ENCODE data around the gene PRTG. TPM values are rescaled to one million over a fixed set of nuclear protein-coding genes. Genes with fewer than 3 reads are reported as not detected.

PRTG gene
- total RNA-seq, 4 donors from 2014 or later = 2.1 to 12.8 (median 7.7) TPM

- Histone ChIP-seq H3K27ac (no peak overlapping the region), H3K27me3 (no peaks in the 10 kb centered on the region), H3K36me3 (no peaks in the 10 kb centered on the region), H3K4me1 (no peaks in the 10 kb centered on the region), H3K4me3 (no peak overlapping the region), H3K9me3 (no peaks in the 10 kb centered on the region)
- WGBS, 2 donors = 80 to 84% methylated on average over 2 of the region's 2 CpGs
- TF ChIP-seq POLR2A (IDR thresholded peaks at IDR 0.05) = no peak
- DNase-seq (ENCODE audit: low spot score in 2 of 2) = no peak
Measured at GRCh38 chr15:55676507-55676906, 66.4 kb downstream of the PRTG start.

GRCh38 chr15:55673287-55673686 is 69.7 kb downstream of the PRTG start:
- TF ChIP-seq EP300 (IDR thresholded peaks at IDR 0.05) = no peak
- no peak for TF ChIP-seq CTCF (IDR thresholded peaks at IDR 0.05)
- TF ChIP-seq POLR2A (IDR thresholded peaks at IDR 0.05) = no peak
- no peaks in the 10 kb centered on the region for H3K4me1 ChIP-seq
- no peak overlapping the region for H3K27ac ChIP-seq
- 93 to 97% methylated on average over 10 of the region's 10 CpGs for WGBS, 2 donors
- H3K27me3 ChIP-seq = no peaks in the 10 kb centered on the region
- no peaks in the 10 kb centered on the region for H3K36me3 ChIP-seq
- no peak for DNase-seq (ENCODE audit: low spot score in 2 of 2)
- H3K4me3 ChIP-seq = no peak overlapping the region
- no peaks in the 10 kb centered on the region for H3K9me3 ChIP-seq

GRCh38 chr15:55669270-55669669 is 73.7 kb downstream of the PRTG start:
- Histone ChIP-seq H3K4me1 (no peaks in the 10 kb centered on the region), H3K27me3 (no peaks in the 10 kb centered on the region), H3K9me3 (no peaks in the 10 kb centered on the region), H3K27ac (no peak overlapping the region), H3K4me3 (no peak overlapping the region), H3K36me3 (no peaks in the 10 kb centered on the region)
- 48 to 55% methylated on average over 3 of the region's 3 CpGs for WGBS, 2 donors
- DNase-seq (ENCODE audit: low spot score in 2 of 2) = no peak
- TF ChIP-seq EP300 (IDR thresholded peaks at IDR 0.05) (no peak), POLR2A (IDR thresholded peaks at IDR 0.05) (no peak), CTCF (IDR thresholded peaks at IDR 0.05) (no peak)

- TF ChIP-seq POLR2A (IDR thresholded peaks at IDR 0.05) = no peak
- no peak for TF ChIP-seq CTCF (IDR thresholded peaks at IDR 0.05)
- TF ChIP-seq EP300 (IDR thresholded peaks at IDR 0.05) = no peak
- no peak overlapping the region for H3K4me3 ChIP-seq
- DNase-seq (ENCODE audit: low spot score in 2 of 2) = no peak
- no peaks in the 10 kb centered on the region for H3K9me3 ChIP-seq
- WGBS, 2 donors = 90 to 91% methylated on average over 4 of the region's 4 CpGs
- no peaks in the 10 kb centered on the region for H3K4me1 ChIP-seq
- no peaks in the 10 kb centered on the region for H3K27me3 ChIP-seq
- H3K27ac ChIP-seq = no peak overlapping the region
- H3K36me3 ChIP-seq = no peaks in the 10 kb centered on the region
Measured at GRCh38 chr15:55665605-55666227, 77.2 kb downstream of the PRTG start.

- no peaks in the 10 kb centered on the region for H3K4me1 ChIP-seq
- no peaks in the 10 kb centered on the region for H3K9me3 ChIP-seq
- TF ChIP-seq CTCF (IDR thresholded peaks at IDR 0.05) = no peak
- TF ChIP-seq POLR2A (IDR thresholded peaks at IDR 0.05) = no peak
- no peak for TF ChIP-seq EP300 (IDR thresholded peaks at IDR 0.05)
- H3K4me3 ChIP-seq = no peak overlapping the region
- DNase-seq (ENCODE audit: low spot score in 2 of 2) = no peak
- H3K27me3 ChIP-seq = no peaks in the 10 kb centered on the region
- no peak overlapping the region for H3K27ac ChIP-seq
- no peaks in the 10 kb centered on the region for H3K36me3 ChIP-seq
Measured at GRCh38 chr15:55661428-55661827, 81.5 kb downstream of the PRTG start.

GRCh38 chr15:55660153-55660552 is 82.8 kb downstream of the PRTG start:
- no peaks in the 10 kb centered on the region for H3K4me1 ChIP-seq
- DNase-seq (ENCODE audit: low spot score in 2 of 2) = no peak
- H3K27me3 ChIP-seq = no peaks in the 10 kb centered on the region
- no peaks in the 10 kb centered on the region for H3K36me3 ChIP-seq
- TF ChIP-seq EP300 (IDR thresholded peaks at IDR 0.05) (no peak), POLR2A (IDR thresholded peaks at IDR 0.05) (no peak), CTCF (IDR thresholded peaks at IDR 0.05) (no peak)
- no peak overlapping the region for H3K4me3 ChIP-seq
- H3K27ac ChIP-seq = no peak overlapping the region
- 85 to 88% methylated on average over 5 of the region's 5 CpGs for WGBS, 2 donors
- H3K9me3 ChIP-seq = no peaks in the 10 kb centered on the region
